Dendritic cell treated with granulocyte-macrophage colony-stimulating factor and Interleukin-4, amounts not matched to agents 40 ng/mL and 50 ng/mL, for 4 days (primary cell): ENCODE measurements around the gene MED26.

ENCODE experiments used
- H3K27ac Mint-ChIP-seq: one replicate; pipeline ENCODE4 v1.8.0; 2022; ENCODE audit warnings: mild to moderate bottlenecking, mixed read lengths
- H3K27me3 Mint-ChIP-seq: one replicate; pipeline ENCODE4 v1.8.0; 2022; ENCODE audit warnings: mild to moderate bottlenecking, mixed read lengths
- H3K36me3 Mint-ChIP-seq: one replicate; pipeline ENCODE4 v1.8.0; 2022; ENCODE audit warnings: low read depth, mixed read lengths
- H3K4me1 Mint-ChIP-seq: one replicate; pipeline ENCODE4 v1.8.0; 2022; ENCODE audit warnings: low read depth, mixed read lengths
- H3K4me3 Mint-ChIP-seq: one replicate; pipeline ENCODE4 v1.8.0; 2022; ENCODE audit warnings: mild to moderate bottlenecking, moderate library complexity, mixed read lengths
- H3K9me3 Mint-ChIP-seq: one replicate; pipeline ENCODE4 v1.8.0; 2022; ENCODE audit warnings: mixed read lengths
- intact Hi-C: fragments of 100-400 bp; cut with micrococcal nuclease; formaldehyde crosslinking; loops from one replicate; pipeline ENCODE4 v1.15.0; 2022

MED26 gene

DNA sequence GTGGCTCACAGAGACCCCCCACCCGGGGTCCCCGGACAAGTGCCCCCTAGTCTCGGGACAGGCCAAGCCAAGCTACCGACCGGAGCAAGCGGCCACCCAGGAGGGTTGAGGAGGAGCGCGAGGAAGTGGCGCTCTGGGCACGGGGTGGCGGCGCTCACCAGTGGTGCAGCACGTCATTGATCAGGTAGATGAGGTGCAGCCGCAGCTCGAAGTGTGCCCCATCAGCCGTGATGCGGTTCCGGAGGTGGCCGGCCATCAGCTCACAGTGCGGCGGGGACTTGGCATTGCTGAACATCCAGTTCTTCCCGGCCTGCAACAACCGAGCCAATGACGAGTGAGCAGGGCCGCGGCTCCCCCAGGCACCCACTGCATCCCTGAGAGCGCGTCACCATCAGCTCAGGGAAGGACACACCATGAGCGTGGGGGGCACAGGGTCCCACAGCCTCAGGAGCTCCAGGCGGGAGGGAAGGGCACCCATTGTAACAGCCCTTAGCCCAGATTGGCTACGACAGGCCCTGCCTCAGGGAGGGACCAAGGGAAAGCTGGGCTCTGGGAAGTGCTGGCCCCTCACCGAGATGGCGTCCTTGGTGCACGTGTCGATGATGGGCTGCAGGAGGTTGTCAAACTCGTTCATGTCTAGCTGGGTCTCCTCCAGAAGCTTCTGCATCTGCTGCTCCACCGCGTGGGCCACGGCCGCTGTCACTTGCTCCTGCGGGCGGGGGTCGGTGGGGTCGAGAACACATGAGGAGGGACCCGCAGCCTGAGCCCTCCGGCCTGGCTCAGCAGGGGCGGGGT, 95.4 kb downstream of the MED26 start:
- Mint-ChIP-seq H3K27ac (no peak overlapping the region), H3K9me3 (no peaks in the 10 kb centered on the region), H3K4me3 (no peak overlapping the region), H3K4me1 (peaks cover 5% of the 10 kb centered on the region), H3K27me3 (no peaks in the 10 kb centered on the region), H3K36me3 (peaks cover 100% of the 10 kb centered on the region)
- intact Hi-C loops: no loop called here

DNA sequence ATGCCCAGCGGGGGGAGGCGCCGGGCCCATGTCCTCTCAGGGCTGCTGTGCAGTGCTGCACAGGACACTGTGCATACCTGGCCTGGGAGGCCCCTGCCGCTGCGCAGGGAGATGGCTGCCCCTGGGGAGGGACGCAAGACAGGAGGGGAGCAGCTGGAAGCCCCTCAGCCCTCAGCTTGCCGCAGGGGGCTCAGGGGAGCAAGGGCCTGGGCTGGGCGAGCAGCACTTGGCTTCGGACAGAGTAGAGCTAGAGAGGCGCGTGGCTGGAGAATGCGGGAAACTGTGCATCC, 96.7 kb downstream of the MED26 start:
- no peak overlapping the region for H3K27ac Mint-ChIP-seq
- peaks cover 100% of the 10 kb centered on the region for H3K36me3 Mint-ChIP-seq
- H3K4me1 Mint-ChIP-seq: no peaks in the 10 kb centered on the region
- intact Hi-C loops: no loop called here
- H3K4me3 Mint-ChIP-seq: no peak overlapping the region
- H3K27me3 Mint-ChIP-seq: no peaks in the 10 kb centered on the region
- H3K9me3 Mint-ChIP-seq: no peaks in the 10 kb centered on the region

DNA sequence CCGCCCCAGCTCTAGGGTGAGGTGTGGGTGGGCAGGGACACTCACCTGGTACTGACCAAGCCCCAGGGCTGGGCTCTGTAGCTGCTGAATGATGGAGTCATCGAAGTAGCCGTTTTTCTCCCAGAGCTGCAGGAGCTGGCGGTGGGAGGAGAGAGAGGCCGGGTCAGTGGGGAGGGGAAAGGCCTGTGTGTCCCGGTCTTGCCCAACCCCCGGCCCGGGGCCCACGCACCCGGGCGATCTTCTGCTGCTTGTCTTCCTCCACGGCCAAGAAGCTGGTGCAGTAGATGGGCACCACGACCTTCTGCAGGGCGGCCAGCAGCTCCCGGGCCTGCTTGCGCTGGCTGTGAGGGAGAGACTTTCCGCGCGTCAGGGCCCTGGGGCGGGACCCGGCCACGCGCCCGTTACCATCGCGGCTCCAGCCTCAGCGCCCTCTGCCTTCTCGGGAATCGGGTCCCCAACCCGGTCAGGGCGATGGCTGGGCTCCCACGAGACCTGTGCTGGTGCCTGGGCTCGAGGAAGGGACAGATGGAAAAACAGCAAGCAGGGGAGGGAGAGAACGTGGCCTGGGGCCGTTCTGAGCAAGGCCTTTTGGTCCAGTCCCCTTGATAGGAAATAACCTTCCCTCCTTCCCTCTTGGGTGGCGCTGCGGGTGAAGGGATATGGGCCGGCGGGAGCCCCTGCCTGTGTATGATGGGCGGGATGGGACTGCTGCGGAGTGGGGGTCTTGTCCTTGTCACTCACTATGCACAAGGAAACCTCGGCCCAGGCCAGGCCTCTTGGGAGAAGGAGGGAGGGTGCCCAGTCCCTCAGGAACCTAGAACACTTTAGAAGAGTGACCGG, 97.2 kb downstream of the MED26 start:
- no peaks in the 10 kb centered on the region for H3K4me1 Mint-ChIP-seq
- H3K4me3 Mint-ChIP-seq: no peak overlapping the region
- no peaks in the 10 kb centered on the region for H3K27me3 Mint-ChIP-seq
- no peak overlapping the region for H3K27ac Mint-ChIP-seq
- peaks cover 100% of the 10 kb centered on the region for H3K36me3 Mint-ChIP-seq
- intact Hi-C loops: no loop called here
- no peaks in the 10 kb centered on the region for H3K9me3 Mint-ChIP-seq

DNA sequence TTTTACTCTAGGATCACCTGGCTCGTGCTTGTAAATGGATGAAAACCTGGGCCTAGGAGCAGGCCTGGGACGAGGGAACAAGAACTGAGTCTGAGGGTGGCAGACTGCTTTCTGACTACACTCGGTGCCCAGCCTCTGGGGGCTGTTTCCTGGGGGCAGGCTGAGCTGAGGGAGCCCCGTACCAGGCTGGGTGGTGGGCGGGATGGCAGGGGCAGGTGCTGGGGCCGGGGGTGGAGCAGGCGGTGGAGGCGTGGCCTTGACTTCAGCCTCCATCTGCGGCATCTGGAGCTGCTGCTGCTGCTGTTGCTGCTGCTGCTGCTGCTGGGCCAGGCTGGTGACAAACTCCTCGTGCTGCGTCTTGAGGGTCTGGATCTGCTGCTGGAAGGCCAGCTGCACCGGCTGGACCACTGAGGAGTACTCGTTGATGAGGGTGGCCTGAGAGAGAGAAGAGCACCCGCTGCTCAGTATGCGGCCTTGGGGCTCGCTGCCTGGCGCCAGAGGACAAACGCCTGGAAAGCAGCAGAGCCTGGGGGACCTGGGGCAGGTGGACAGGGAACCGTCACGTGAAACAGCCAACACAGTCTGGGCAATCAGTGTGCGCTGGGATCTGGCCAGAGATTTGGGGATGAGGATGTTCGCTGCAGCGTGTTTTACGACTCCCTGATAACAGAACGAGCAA, 98.4 kb downstream of the MED26 start:
- Mint-ChIP-seq H3K9me3 (no peaks in the 10 kb centered on the region), H3K36me3 (peaks cover 100% of the 10 kb centered on the region), H3K4me1 (no peaks in the 10 kb centered on the region), H3K27me3 (no peaks in the 10 kb centered on the region), H3K27ac (no peak overlapping the region), H3K4me3 (no peak overlapping the region)
- intact Hi-C loops: no loop called here

DNA sequence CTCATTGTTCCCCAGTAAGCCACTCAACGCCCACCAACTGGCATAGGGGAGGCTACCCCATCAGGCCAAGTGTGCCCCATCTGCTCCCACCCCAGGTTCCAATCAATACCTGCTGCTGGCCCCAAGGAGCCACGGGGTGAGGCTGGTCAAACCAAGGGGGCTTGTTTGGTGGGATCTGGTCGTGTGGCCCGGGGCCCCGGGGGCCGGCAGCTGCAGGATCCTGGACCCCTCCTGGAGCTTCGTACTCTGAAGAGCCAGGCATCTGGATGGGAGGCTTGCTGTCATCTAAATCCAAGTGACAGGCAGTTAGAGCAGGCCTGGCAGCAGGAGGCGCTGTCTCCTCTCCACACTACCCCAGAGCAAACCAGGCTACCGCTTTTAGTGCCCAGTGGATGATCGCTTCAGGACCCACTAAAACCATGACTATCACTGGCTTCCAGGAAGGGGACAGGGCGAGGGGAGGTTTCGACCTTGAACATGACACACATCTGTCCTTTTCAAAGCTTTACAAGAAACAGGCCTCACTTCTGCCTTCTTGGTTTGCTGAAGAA, 100.0 kb downstream of the MED26 start:
- H3K4me3 Mint-ChIP-seq: no peak overlapping the region
- H3K27ac Mint-ChIP-seq: no peak overlapping the region
- H3K36me3 Mint-ChIP-seq: peaks cover 100% of the 10 kb centered on the region
- no peaks in the 10 kb centered on the region for H3K4me1 Mint-ChIP-seq
- H3K27me3 Mint-ChIP-seq: no peaks in the 10 kb centered on the region
- no peaks in the 10 kb centered on the region for H3K9me3 Mint-ChIP-seq
- intact Hi-C loops: no loop called here

DNA sequence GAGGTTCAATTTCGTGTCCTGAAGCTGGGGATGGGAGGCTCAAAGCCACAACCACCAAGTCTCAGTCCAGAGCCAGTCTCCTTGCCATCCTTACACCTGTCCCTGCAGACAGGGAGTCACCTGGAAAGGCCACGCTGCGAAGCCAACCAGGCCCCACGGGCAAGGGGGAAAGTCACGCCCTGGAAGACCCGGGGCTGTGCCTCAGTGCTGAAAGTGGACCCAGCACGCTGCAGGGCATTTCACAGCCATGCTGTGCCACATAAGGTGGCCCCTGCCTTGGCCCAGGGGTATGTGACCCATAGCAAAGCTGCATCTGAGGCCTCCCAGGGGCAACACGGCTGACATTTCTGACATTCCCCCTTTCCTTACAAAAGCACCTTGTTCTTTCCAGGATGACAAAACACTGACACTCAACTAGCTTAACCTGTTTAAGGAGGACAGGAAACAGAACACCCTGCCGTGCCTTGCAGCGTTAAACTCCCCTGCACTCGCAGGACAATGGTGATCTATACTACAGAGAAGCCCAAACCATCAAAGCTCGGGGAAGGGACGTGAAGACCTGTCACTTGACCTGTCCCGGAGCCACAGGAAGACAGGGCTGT, 100.6 kb downstream of the MED26 start:
- Mint-ChIP-seq H3K4me1 (no peaks in the 10 kb centered on the region), H3K4me3 (no peak overlapping the region), H3K27me3 (no peaks in the 10 kb centered on the region), H3K27ac (no peak overlapping the region), H3K9me3 (no peaks in the 10 kb centered on the region), H3K36me3 (peaks cover 100% of the 10 kb centered on the region)
- intact Hi-C loops: no loop called here

DNA sequence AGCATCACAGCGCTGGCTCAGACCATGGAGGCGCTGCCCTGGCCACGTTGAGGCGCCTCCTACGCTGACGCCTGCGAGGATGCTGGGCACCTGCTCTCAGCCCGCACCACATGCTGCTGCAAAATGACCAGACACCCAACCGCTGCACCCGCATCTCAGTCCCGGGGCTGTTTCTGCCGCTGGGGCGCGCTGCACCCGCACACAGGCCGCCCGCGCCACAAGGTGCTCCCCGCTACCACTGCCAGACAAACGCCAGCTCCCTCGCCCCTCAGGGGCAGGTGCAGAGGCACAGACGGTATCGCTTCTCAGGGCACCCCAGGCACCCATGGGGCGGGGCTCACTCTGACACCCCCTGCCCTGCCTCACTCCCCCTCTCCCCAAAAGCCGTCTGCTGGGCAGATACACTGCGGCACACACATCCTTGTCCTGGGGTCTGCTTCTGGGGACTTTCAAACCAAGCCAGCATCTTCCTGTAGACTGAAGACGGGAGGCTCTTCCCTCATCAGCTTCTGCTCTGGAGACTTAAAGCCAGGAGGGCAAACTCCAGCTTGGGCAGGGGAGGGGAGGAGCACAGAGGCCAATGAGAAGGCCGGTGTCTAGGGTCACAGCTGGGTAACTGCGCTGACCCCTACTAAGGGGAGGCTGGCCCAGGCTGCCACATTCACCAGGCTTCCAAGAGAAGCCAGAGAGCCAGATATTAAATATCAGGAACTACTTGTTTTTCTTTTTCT, 102.1 kb downstream of the MED26 start:
- Mint-ChIP-seq H3K27me3 (no peaks in the 10 kb centered on the region), H3K36me3 (peaks cover 100% of the 10 kb centered on the region), H3K27ac (no peak overlapping the region), H3K4me1 (no peaks in the 10 kb centered on the region), H3K9me3 (no peaks in the 10 kb centered on the region), H3K4me3 (no peak overlapping the region)
- intact Hi-C loops: no loop called here

DNA sequence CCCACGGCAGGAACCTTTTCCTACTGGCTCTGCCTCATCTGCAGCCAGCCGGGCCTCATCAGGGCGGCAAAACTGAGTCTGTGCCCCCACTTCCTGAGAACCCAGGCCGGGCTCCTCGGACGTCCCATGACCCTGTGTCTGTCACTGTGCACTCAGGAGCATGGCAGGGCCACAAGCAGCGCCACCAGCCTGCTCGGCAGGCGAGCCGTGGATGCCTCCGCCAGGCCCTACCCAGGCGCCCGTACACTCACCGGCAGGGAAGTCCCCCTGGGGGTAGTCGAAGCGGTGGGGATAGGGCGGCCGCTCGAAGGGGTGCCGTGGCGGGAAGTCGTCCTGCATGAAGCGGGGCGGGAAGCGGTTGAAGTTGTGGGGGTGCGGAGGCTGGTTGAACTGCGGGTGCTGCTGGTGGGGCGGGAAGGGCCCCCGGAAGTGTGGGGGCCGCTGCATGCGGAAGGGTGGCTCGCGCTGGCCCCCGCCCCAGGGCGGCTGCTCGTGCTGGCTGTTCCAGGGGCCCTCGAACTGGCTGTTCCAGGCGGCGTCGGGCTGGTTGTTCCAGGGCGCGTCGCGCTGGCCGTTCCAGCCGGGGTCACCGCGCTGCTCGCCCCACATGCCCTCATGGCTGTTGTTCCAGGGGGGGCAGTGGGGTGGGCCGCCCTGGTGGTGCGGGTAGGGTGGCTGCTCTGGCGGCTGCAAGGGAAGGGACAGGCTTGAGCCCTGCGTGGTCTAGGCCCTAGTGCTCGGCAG, 102.8 kb downstream of the MED26 start:
- intact Hi-C loops: no loop called here

More for the DNA sequence above, 102.8 kb downstream of the MED26 start:
- Mint-ChIP-seq H3K4me1 (no peaks in the 10 kb centered on the region), H3K9me3 (no peaks in the 10 kb centered on the region), H3K36me3 (peaks cover 100% of the 10 kb centered on the region), H3K27me3 (no peaks in the 10 kb centered on the region), H3K27ac (no peak overlapping the region), H3K4me3 (no peak overlapping the region)
